Activated effector memory CD4-positive, alpha-beta T cell treated with Interleukin-2 at 50 U/mL for 16 hours (primary cell): ENCODE measurements around the gene MUL1.
"Not testable (repeated sequence)": the region's sequence is repeated elsewhere in the genome, so short reads cannot be mapped to it uniquely, and the experiment has no call there.

ENCODE experiments used
- DNase-seq: peaks from one replicate; pipeline ENCODE4 v3.0.0-alpha.2; 2020

MUL1 gene

DNA sequence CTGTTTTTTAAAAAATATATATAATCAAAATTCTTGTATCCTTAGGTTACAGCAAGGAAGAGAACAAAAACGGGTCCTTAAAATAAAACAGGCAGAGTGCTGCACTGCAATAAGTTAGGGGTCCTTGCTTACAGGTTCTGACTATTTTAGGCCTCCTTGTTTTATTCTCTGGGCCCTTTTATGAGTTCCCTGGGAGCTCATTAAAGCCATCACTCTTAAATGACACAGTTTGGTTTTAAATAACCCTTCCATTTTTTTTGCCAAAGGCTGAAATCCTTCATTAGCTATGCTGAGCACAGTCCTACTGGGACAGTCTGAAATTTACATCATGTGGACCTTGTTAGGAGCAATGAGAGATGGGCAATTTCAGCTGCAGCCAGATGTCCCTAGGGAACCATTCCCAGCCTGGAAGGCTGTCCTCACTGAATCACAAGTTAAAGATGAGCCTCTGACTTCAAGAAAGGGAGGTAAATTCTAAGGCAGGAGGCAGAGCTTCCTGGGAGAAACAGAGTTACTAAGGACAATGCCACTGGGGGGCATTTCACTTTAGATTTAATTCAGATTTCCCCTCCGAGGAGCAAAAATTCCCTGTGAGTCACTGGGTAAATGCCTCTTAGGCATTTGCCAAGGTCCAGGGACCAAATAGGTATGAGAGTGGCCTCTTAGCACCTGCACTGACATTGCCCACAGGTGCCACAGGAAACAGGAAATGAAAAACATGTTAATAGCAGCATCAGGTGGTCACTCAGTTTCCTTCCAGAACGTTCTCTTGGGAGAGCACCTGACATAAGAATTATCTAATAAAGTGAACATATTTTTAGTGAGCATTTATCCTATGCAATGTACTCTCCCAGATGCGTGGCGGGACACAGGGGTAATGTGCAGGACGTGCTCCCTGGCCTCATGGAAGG lies 3.8 kb upstream of the MUL1 start:
- no peak for DNase-seq

DNA sequence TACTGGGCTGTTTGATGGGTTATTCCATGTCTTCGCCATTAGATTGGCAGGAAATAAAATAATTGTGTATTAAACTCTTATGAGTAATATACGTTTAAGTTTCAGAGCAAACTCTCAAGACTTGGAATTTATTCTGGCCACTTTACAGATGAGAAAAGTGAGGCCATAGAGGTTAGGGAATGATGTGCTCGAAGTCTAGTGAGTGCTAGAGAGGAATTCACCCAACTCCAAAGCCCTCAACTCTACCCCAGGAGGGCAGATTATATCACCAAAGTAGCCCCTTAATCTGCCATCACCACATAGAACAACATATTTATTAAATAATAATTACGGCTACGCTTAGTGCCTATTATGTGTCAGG lies 440 bp upstream of the MUL1 start:
- DNase-seq, result no peak

DNA sequence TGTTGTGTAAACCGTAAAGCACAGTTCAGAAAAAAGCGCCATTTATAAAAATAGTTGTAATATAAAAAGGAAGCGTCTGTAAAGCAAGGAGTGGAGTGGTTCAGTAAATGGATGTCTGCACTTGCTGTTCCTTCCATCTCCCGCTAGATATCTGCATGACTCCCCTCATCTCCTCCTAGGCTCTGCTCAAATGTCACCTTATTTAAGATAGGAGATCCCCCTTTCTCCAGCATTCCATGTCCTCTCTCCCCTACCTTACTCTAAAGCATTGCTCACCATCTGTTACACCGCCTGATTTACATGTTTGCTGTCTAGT lies 745 bp downstream of the MUL1 start:
- no peak for DNase-seq

- DNase-seq, result no peak
These were observed 2.5 kb downstream of the MUL1 start for GRCh38 chr1:20505488-20505887.

DNA sequence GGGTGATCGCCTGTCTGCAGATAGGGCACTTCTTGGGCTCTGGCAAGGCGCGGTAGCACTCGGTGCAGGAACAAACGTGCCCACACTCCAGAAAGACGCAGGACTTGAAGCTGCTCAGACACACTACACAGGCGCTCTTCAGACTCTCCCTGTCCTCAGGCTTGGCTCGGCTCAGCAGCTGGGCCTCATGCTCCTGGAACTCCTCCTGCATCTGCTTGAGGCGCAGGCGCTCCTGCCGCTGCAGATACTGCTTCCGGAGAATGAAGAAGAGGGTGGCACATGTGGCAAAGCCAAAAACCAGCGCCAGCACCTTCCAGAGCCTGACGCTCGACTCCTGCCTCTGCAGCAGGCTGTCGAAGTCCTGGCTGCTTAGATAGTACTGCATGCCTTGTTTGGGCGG lies 7.2 kb downstream of the MUL1 start:
- no peak for DNase-seq

DNA sequence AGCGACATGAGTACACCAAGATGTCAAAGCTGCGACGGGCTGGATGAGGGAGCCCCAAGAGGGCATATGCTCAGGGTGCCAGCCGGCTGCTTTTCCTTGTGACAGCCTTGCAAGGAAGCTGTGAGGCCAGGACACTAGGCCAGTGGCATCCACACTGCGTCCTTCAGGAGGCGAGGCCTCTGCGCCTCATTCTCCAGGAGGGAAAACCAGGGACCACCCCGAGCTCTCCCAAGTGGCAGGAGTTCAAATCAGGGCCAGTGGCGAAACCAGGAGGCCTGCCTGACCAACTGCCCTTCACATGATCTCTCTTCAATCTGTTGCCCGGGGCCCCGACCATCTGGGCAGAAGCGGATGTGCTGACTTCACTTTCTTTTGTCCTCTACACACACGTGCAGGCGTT lies 8.2 kb downstream of the MUL1 start:
- no peak for DNase-seq

GRCh38 chr1:20499105-20499504 lies 8.8 kb downstream of the MUL1 start:
- DNase-seq, result no peak

DNA sequence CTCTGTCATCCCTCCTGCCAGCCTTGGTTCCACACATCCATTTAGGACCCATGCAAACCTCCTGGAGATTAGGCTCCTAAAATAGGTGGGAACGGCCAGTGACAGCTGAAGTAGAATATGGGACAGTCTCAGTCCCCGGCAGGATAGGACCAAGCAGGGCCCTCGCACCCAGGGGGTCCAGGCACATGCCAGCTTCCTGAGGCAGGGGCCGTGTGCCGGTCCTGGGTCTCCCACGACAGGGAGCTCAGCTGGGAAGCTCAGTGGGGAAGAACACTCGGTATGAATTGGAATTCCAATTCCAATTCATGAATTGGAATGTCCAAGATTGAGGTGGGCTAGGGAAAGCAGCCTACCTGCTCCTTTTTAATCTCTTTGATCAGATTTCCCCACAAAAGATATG lies 9.8 kb downstream of the MUL1 start:
- no peak for DNase-seq

DNA sequence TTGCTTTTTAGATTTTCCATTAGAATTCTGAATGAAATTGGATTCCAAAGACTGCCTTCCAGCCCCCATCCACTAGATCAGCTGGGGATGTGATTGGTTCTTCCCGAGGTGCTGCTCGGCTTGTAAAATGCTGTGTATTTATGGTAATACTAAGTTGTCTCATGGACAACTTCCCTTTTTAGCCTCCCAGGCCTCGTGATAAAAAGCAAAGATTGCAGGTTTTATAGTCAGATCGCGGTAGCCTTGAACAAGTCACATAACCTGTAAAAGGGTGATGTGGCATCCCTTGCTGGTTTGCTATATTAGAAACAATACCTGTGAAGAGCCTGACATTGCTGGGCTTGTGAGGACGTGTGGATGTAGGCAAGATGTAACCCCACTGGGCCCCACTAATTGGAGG lies 10.4 kb downstream of the MUL1 start:
- DNase-seq, result no peak

DNA sequence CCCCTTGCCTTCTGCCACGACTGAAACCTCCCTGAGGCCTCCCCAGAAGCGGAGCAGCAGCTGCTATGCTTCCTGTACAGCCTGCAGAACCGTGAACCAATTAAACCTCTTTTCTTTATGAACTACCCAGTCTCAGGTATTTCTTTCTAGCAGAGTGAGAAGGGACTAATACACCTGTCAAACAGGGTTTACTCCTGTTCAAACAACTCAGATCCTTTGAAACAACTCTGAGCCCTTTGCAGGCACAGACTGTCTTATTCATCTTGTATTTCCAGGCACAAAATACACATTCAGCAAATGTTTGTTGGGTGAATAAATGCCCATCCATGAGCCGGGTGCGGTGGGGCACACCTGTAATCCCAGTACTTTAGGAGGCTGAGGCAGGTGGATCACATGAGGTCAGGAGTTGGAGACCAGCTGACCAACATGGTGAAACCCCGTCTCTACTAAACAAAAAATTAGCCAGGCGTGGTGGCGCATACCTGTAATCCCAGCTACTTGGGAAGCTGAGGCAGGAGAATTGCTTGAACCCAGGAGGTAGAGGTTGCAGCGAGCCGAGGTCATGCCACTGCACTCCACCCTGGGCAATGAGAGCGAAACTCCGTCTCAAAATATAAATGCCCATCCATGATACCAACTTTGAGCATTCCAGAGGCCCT lies 11.1 kb downstream of the MUL1 start:
- DNase-seq, result not testable (repeated sequence)

GRCh38 chr1:20496241-20496661 lies 11.7 kb downstream of the MUL1 start:
- DNase-seq, result no peak

- no peak for DNase-seq
These were observed 12.3 kb downstream of the MUL1 start for GRCh38 chr1:20495661-20496060.

GRCh38 chr1:20494609-20495311 lies 13.2 kb downstream of the MUL1 start:
- DNase-seq, result no peak

- DNase-seq, result peak; percentile 74
These were observed 13.9 kb downstream of the MUL1 start for GRCh38 chr1:20493839-20494608.

DNA sequence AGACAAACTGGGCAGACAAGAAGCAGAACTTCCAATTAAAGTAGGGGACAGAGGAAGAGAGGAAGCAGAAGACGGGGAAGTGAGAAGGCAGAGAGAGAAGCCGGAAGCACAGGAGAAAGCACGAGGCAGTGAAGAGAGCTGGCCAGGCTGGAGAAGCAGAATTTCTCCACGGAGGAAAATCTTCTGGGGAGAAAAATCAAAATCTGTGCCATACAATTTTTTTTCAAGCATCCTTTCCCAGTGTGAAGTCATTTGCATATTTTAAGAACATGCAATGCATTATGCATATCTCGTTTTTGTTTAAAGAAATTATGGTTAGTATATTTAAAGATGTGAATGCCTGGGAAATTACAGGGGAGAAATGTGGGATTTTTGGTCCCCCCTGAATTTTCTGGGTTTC lies 14.6 kb downstream of the MUL1 start:
- no peak for DNase-seq

DNA sequence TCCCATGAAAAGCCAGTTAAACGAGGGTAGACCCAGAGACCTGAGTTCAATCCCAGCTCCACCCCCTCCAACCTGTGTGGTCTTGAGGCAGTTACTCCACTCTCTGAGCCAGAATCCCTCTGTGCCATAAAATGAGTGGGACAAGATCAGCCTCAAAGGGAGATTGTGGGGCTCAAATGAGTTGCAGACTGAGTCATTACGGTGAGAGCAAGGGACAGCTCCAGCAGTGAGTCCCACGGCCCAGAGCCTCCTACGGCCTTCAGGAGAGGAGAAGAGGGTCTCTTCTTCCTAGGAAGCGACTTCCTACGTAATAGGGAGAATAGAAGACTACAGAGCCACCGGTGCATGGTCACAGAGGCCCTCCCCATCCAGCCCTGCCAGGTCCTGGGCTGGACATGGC lies 15.2 kb downstream of the MUL1 start:
- no peak for DNase-seq

GRCh38 chr1:20491866-20492265 lies 16.1 kb downstream of the MUL1 start:
- no peak for DNase-seq

GRCh38 chr1:20491178-20491577 lies 16.8 kb downstream of the MUL1 start:
- no peak for DNase-seq

DNA sequence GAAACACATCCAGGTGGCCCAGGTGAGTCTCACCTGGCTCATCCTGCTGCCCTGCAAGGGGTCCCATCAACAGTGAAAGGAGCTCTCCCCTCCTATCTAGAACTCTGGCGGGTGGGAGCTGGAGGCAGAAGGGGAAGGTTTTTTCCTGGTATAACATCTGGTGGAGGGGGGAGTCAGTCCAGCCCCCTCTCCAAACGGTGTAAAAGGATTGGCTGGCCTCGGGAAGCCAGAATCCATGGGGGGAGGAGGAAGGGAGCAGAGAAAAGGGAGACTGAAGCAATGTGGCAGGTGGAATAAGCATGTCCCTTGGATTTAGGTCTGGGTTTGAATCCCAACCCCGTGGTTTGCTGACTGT lies 20.7 kb downstream of the MUL1 start:
- DNase-seq, result no peak

GRCh38 chr1:20486457-20487235 lies 21.3 kb downstream of the MUL1 start:
- DNase-seq, result peak; percentile 7

DNA sequence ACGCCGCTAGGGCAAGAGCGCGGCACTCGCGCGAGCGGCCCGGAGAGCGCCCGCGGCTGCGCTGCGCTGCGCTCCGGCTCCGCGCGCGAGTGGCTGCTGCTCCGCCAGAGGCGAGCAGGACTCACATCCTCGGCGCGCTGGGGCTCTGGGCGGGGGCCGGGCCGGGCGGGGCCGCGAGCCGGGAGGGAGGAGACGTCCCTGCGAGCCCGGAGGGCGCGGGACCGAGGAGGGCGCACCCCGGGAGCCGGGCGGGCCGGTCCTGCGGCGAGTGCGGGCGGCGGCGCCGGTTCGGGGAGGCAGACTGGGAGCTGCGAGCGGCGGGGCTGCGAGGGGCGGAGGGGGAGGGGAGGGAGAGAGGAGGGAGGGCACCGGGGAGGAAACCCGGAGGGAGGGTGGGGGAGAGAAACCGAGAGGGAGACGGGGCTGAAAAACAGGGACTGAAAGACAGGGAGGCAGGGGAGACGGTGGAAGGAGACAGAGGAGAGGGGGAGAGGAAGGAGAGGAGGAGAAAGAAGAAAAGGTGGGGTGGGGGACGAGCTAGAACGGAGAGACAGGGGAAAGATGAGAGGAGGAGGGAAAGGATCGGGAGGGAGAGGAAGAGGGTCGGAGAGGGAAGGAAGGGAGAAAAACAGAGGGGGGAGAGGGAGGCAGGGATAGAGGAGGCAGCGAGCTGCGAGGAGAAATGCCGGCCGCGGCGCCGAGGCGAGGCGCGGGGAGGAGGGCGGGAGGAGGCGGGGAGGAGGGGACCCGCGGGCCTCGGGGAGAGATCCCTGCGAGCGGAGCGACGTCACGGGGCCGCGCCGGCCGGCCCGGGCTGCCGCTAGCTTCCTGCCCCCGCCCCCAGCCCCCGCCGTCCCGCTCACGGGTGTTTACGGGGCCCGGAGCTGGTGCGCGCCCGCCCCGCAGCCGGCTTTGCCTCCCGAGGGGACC lies 22.2 kb downstream of the MUL1 start, which contains the start of gene CAMK2N1:
Gene CAMK2N1 (minus strand): TSS at position 684 of the 930 bp plus-strand sequence. CDS start 831 bp downstream, outside the sequence.
- DNase-seq, result peak; percentile 51
